Right lobe of liver (tissue), 6 donors: ENCODE data around the gene ZSCAN21. TPM values are rescaled to one million over a fixed set of nuclear protein-coding genes. Genes with fewer than 3 reads are reported as not detected.

Experiments
- ATAC-seq, 4 donors: fragments of 200-7000 bp; cut with Tn5 transposase; one replicate each; pipeline ENCODE4 v1.9.1; 2020; ENCODE audit warnings: mild to moderate bottlenecking in 4 of 4, moderate library complexity in 4 of 4
- DNase-seq, 3 donors: peaks; one replicate each; pipeline ENCODE4 v3.0.0-alpha.2; 2020
- H3K27ac ChIP-seq, 3 donors: fragments of 200-600 bp; one replicate each; pipeline ENCODE4 v1.8.0; 2022
- H3K27me3 ChIP-seq, 2 donors: fragments of 200-600 bp; one replicate each; pipeline ENCODE4 v1.8.0; 2022
- H3K36me3 ChIP-seq, 4 donors: fragments of 200-600 bp; sonication (generic) in 1 of 4; one replicate each; pipeline versions ENCODE4 v1.5.1 to v1.8.0; 2017 to 2022; ENCODE audit warnings: control low read depth in 1 of 4
- H3K4me1 ChIP-seq, 4 donors: fragments of 200-600 bp; sonication (generic) in 1 of 4; one replicate each; pipeline versions ENCODE4 v1.5.1 to v1.8.0; 2017 to 2022; ENCODE audit warnings: control low read depth in 1 of 4
- H3K4me3 ChIP-seq, 3 donors: fragments of 200-600 bp; one replicate each; pipeline ENCODE4 v1.8.0; 2022
- H3K9me3 ChIP-seq, 4 donors: fragments of 200-600 bp; sonication (generic) in 1 of 4; one replicate each; pipeline versions ENCODE4 v1.5.1 to v1.8.0; 2017 to 2022; ENCODE audit warnings: control low read depth in 1 of 4
- CTCF ChIP-seq, 4 donors: fragments of 200-600 bp in 3 of 4; fragments of 450-650 bp in 1 of 4; IDR thresholded peaks; one replicate each; pipeline versions ENCODE4 v1.5.1 to v1.8.0; 2016 to 2022; ENCODE audit warnings: antibody characterized with exemption in 4 of 4, mild to moderate bottlenecking in 2 of 4
- POLR2A ChIP-seq: fragments of 450-650 bp; IDR thresholded peaks from one replicate; pipeline ENCODE4 v1.6.1; 2017; ENCODE audit warnings: antibody characterized with exemption, mild to moderate bottlenecking
- WGBS: methylation state at CpG from one replicate; pipeline ENCODE4 v1.1.6; 2018; ENCODE audit warnings: low coverage, low lambda C conversion rate; ENCODE audit not compliant: insufficient coverage; ENCODE audit errors: missing lambda C conversion rate; 5-methylcytosine and 5-hydroxymethylcytosine counted together
- intact Hi-C, 2 donors: fragments of 100-400 bp; cut with DNase I; formaldehyde crosslinking; loops; one replicate each; pipeline versions ENCODE4 v1.11.2 to v1.14.1; 2022
- total RNA-seq, 6 experiments: library from RNA; depleted of rRNA in 2 of 6; stranded (reverse); fragments of >200 nt in 2 of 6; fragmentation: NEBNext Ultra II Directional in 3 of 6; extraction: Animal tissue kit (Norgen Biotek cat#: 25700) in 3 of 6; gene quantifications; one replicate each; pipeline versions ENCODE4 v1.1.0 to v1.2.4, GENCODE V29; 2016 to 2023
- donor health status: DM: no; HTN: yes; CAD: no.
- donor health status: DM: no; HTN: no; CAD: no.
- donor health status: DM: no; HTN: no; CAD: no.
- donor health status: DM: no; HTN: yes; CAD: no.
- donor health status: DM: no; HTN: yes; CAD: no.

ZSCAN21 gene
- total RNA-seq, 6 experiments from 2014 or later = 4.3 to 8.1 (median 5.7) TPM

GRCh38 chr7:100017875-100018274, 31.7 kb upstream of the ZSCAN21 start:
- Histone ChIP-seq H3K4me1 (peaks cover 0 to 66% (median 28%) of the 10 kb centered on the region in 4 donors), H3K27ac (peak overlapping the region; percentile 99 to 100 (median 100)), H3K4me3 (peak overlapping the region in 2 of 3 donors; percentile 96 to 98), H3K9me3 (no peaks in the 10 kb centered on the region), H3K36me3 (peaks cover 0 to 6% (median under 1%) of the 10 kb centered on the region in 4 donors), H3K27me3 (no peaks in the 10 kb centered on the region)
- WGBS = 40% methylated on average over 5 of the region's 5 CpGs
- intact Hi-C loops = no loop called here
- no peak for ATAC-seq
- TF ChIP-seq POLR2A (no peak), CTCF (IDR thresholded peaks at IDR 0.05) (no peak)
- no peak for DNase-seq

GRCh38 chr7:100019908-100020307, 29.7 kb upstream of the ZSCAN21 start:
- Histone ChIP-seq H3K9me3 (no peaks in the 10 kb centered on the region), H3K4me1 (peaks cover 0 to 79% (median 32%) of the 10 kb centered on the region in 4 donors), H3K4me3 (no peak overlapping the region), H3K27ac (peak overlapping the region in 1 of 3 donors; percentile 100), H3K27me3 (no peaks in the 10 kb centered on the region), H3K36me3 (peaks cover 0 to 25% (median 11%) of the 10 kb centered on the region in 4 donors)
- intact Hi-C loops = no loop called here
- TF ChIP-seq POLR2A (no peak), CTCF (IDR thresholded peaks at IDR 0.05) (no peak)
- 33% methylated on average over 6 of the region's 7 CpGs for WGBS
- DNase-seq (no peak), ATAC-seq (no peak)

- Histone ChIP-seq H3K27me3 (no peaks in the 10 kb centered on the region), H3K9me3 (no peaks in the 10 kb centered on the region), H3K36me3 (peaks cover 0 to 39% (median 19%) of the 10 kb centered on the region in 4 donors), H3K4me1 (peaks cover 0 to 83% (median 35%) of the 10 kb centered on the region in 4 donors), H3K27ac (peak overlapping the region in 1 of 3 donors; percentile 65), H3K4me3 (no peak overlapping the region)
- DNase-seq (no peak), ATAC-seq (no peak)
- intact Hi-C loops = no loop called here
- TF ChIP-seq POLR2A = no peak
- WGBS = no CpG with 5 or more reads among the region's 3 CpGs
Measured at GRCh38 chr7:100021297-100021696, 28.3 kb upstream of the ZSCAN21 start.

DNA sequence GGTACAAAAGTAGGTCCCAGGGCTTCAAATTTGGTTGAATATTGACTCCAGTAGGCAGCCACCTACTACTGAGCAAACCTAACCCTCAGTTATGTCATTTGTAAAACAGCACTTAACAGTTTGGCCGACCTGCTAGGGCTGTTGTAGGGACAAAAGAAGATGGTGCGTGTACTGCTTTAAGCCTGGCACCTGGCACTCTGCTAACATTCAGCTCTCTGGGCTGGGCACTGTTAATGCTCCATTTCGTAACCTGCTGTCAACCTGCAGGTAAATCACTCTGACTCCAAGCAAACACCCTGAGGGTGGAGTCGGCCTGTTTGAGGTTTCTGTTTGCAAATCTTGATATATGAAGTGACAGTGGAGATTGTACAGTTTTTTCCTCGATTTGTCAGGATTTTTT, 27.0 kb upstream of the ZSCAN21 start:
- peak; percentile 78 to 90 (median 88) for ATAC-seq
- H3K36me3 ChIP-seq = peaks cover 0 to 50% (median 22%) of the 10 kb centered on the region in 4 donors
- DNase-seq = peak; percentile 51 to 90 (median 80)

More for the DNA sequence above, 27.0 kb upstream of the ZSCAN21 start:
- intact Hi-C loops = no loop called here
- no peak for TF ChIP-seq CTCF (IDR thresholded peaks at IDR 0.05)
- TF ChIP-seq POLR2A = no peak
- Histone ChIP-seq H3K9me3 (no peaks in the 10 kb centered on the region), H3K27ac (peak overlapping the region in 2 of 3 donors; percentile 72 to 83), H3K4me3 (peak overlapping the region in 2 of 3 donors; percentile 39 to 53), H3K4me1 (peaks cover 0 to 76% (median 35%) of the 10 kb centered on the region in 4 donors), H3K27me3 (no peaks in the 10 kb centered on the region)
- 15% methylated on average over 5 of the region's 5 CpGs for WGBS
